CD14-positive monocyte (primary cell): ENCODE measurements around the gene SP6. TPM values are rescaled to one million over a fixed set of nuclear protein-coding genes. Genes with fewer than 3 reads are reported as not detected.

Source experiments
- DNase-seq, 3 donors: peaks; one replicate each; pipeline ENCODE4 v3.0.0-alpha.2; 2011 to 2022
- H2AFZ ChIP-seq: 2 replicates; pipeline ENCODE4 v1.6.0; 2012; ENCODE audit warnings: mild to moderate bottlenecking, low read depth, low read length, inconsistent platforms; ENCODE audit not compliant: insufficient read depth, poor library complexity, severe bottlenecking
- H3K27ac ChIP-seq, 2 donors: 1 replicate in 1 of 2; 2 replicates in 1 of 2; pipeline ENCODE4 v1.5.1; 2012 to 2013; ENCODE audit warnings: low read length in 2 of 2, control low read depth in 1 of 2, inconsistent platforms in 1 of 2, low read depth in 1 of 2, mild to moderate bottlenecking in 1 of 2
- H3K27me3 ChIP-seq, 2 donors: one replicate each; pipeline versions ENCODE4 v1.6.0 to v1.6.1; 2011 to 2013; ENCODE audit warnings: low read length in 2 of 2; ENCODE audit not compliant: control insufficient read depth in 2 of 2, insufficient read depth in 2 of 2
- H3K36me3 ChIP-seq, 2 donors: replicated peaks in 1 of 2; 1 replicate in 1 of 2; 2 replicates in 1 of 2; pipeline versions ENCODE4 v1.5.1 to v1.6.1; 2012 to 2013; ENCODE audit warnings: low read length in 2 of 2, control low read depth in 1 of 2, inconsistent platforms in 1 of 2, mild to moderate bottlenecking in 1 of 2; ENCODE audit not compliant: insufficient read depth in 2 of 2, control insufficient read depth in 1 of 2
- H3K4me1 ChIP-seq, 2 donors: 1 replicate in 1 of 2; 2 replicates in 1 of 2; pipeline versions ENCODE4 v1.5.1 to v1.6.1; 2012 to 2013; ENCODE audit warnings: low read length in 2 of 2, control low read depth in 1 of 2, inconsistent platforms in 1 of 2, mild to moderate bottlenecking in 1 of 2, moderate library complexity in 1 of 2; ENCODE audit not compliant: insufficient read depth in 2 of 2, control insufficient read depth in 1 of 2
- H3K4me2 ChIP-seq: replicated peaks from 2 replicates; pipeline ENCODE3; 2012; ENCODE audit warnings: low read length, moderate library complexity, mild to moderate bottlenecking; ENCODE audit not compliant: poor library complexity, severe bottlenecking; ENCODE audit errors: extremely low read depth
- H3K4me3 ChIP-seq, 3 experiments: fragments of 200-600 bp in 1 of 3; sonication (generic) in 1 of 3; replicated peaks in 1 of 3; 1 replicate in 2 of 3; 2 replicates in 1 of 3; pipeline ENCODE4 v1.5.1; 2011 to 2013; ENCODE audit warnings: low read length in 3 of 3, mild to moderate bottlenecking in 3 of 3, control low read depth in 2 of 3, low read depth in 2 of 3, inconsistent platforms in 1 of 3, moderate library complexity in 1 of 3
- H3K79me2 ChIP-seq: 2 replicates; pipeline ENCODE4 v1.6.0; 2012; ENCODE audit warnings: mild to moderate bottlenecking, control low read depth, inconsistent platforms, low read length, moderate library complexity; ENCODE audit not compliant: insufficient read depth
- H3K9ac ChIP-seq: 2 replicates; pipeline ENCODE4 v1.6.0; 2017; ENCODE audit warnings: low read length, mild to moderate bottlenecking; ENCODE audit not compliant: insufficient read depth, poor library complexity, severe bottlenecking
- H3K9me3 ChIP-seq, 2 donors: replicated peaks in 1 of 2; 1 replicate in 1 of 2; 2 replicates in 1 of 2; pipeline versions ENCODE4 v1.5.1 to v1.6.1; 2012 to 2013; ENCODE audit warnings: low read length in 2 of 2, control low read depth in 1 of 2; ENCODE audit not compliant: control insufficient read depth in 1 of 2, insufficient read depth in 1 of 2
- H4K20me1 ChIP-seq: 2 replicates; pipeline ENCODE4 v1.6.0; 2012; ENCODE audit warnings: mild to moderate bottlenecking, low read length, control low read depth, moderate library complexity; ENCODE audit not compliant: insufficient read depth
- H3K27ac Mint-ChIP-seq, 7 donors: one replicate each; pipeline ENCODE4 v1.8.0; 2020; ENCODE audit warnings: mild to moderate bottlenecking in 7 of 7, mixed read lengths in 7 of 7, moderate library complexity in 6 of 7, inconsistent platforms in 2 of 7
- H3K27me3 Mint-ChIP-seq, 3 donors: one replicate each; pipeline ENCODE4 v1.8.0; 2021 to 2022; ENCODE audit warnings: low read depth in 3 of 3, mild to moderate bottlenecking in 3 of 3, mixed read lengths in 3 of 3, moderate library complexity in 3 of 3, inconsistent platforms in 1 of 3
- H3K36me3 Mint-ChIP-seq, 2 donors: one replicate each; pipeline ENCODE4 v1.8.0; 2020; ENCODE audit warnings: mixed read lengths in 2 of 2, inconsistent platforms in 1 of 2, mild to moderate bottlenecking in 1 of 2
- H3K4me1 Mint-ChIP-seq: one replicate; pipeline ENCODE4 v1.8.0; 2020; ENCODE audit warnings: mild to moderate bottlenecking, mixed read lengths
- H3K4me3 Mint-ChIP-seq, 2 donors: one replicate each; pipeline ENCODE4 v1.8.0; 2020; ENCODE audit warnings: mild to moderate bottlenecking in 2 of 2, mixed read lengths in 2 of 2, moderate library complexity in 1 of 2
- H3K9me3 Mint-ChIP-seq, 7 donors: one replicate each; pipeline ENCODE4 v1.8.0; 2020 to 2022; ENCODE audit warnings: mixed read lengths in 7 of 7, mild to moderate bottlenecking in 6 of 7, moderate library complexity in 6 of 7, inconsistent platforms in 2 of 7
- WGBS: methylation state at CpG from one replicate; pipeline ENCODE4 v1.1.5; 2013; ENCODE audit warnings: missing lambda C conversion rate; ENCODE audit not compliant: insufficient coverage; 5-methylcytosine and 5-hydroxymethylcytosine counted together
- intact Hi-C, 2 donors: fragments of 100-400 bp; cut with micrococcal nuclease; formaldehyde crosslinking; loops; one replicate each; pipeline versions ENCODE4 v1.15.0 to v1.15.1; 2023
- polyA plus RNA-seq, 3 donors: library from polyadenylated mRNA; depleted of rRNA in 1 of 3; unstranded in 2 of 3; stranded (reverse) in 1 of 3; fragments of 300-500 nt in 2 of 3; fragments of >200 nt in 1 of 3; fragmentation: Illumina TruSeq in 2 of 3; gene quantifications; 1 replicate in 2 of 3; 2 replicates in 1 of 3; pipeline ENCODE4 v1.2.3, GENCODE V29; 2012 to 2021
- TF ChIP-seq, protein P1 (sequence below): fragments of 200-600 bp; IDR thresholded peaks from one replicate; pipeline ENCODE4 v1.8.0; 2022; ENCODE audit warnings: antibody characterized with exemption, mild to moderate bottlenecking

The SP6 gene
- polyA plus RNA-seq, 3 donors = 0.06 TPM; not detected in 2

DNA sequence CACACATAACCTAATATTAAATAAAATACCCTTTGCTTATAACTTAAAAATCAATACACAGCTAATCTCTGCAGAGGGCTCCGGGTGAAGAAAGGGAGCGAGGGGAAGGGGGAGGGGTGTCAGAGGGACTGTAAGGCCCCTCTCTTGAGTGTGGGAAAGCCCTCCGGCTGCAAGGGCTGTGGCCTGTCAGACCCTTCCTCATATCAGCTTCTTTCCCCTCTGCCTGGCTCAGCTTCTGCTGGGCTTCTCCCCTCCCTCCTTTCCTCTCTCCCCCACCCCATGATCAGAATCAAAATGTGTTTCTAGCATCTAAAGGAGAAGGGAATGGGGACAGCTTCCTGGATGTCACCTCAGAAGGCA is 5.3 kb downstream of the SP6 start:
- no CpG with 5 or more reads among the region's 3 CpGs for WGBS
- Mint-ChIP-seq H3K36me3 (no peaks in the 10 kb centered on the region), H3K4me3 (peak overlapping the region in 1 of 2 donors; percentile 72), H3K27me3 (peaks cover 54 to 72% (median 55%) of the 10 kb centered on the region in 3 donors), H3K9me3 (peaks cover 0 to 7% (median 5%) of the 10 kb centered on the region in 7 donors), H3K27ac (peak overlapping the region in 1 of 7 donors; percentile 20), H3K4me1 (peaks cover 15% of the 10 kb centered on the region)
- Histone ChIP-seq H3K27ac (no peak overlapping the region), H3K36me3 (no peaks in the 10 kb centered on the region), H3K4me1 (peaks cover 3% of the 10 kb centered on the region in 2 donors), H3K4me2 (no peak overlapping the region), H4K20me1 (no peaks in the 10 kb centered on the region), H3K4me3 (no peak overlapping the region), H2AFZ (no peak overlapping the region), H3K9me3 (peaks cover 0 to 8% of the 10 kb centered on the region in 2 donors), H3K27me3 (peaks cover 36 to 59% of the 10 kb centered on the region in 2 donors), H3K9ac (no peak overlapping the region), H3K79me2 (no peaks in the 10 kb centered on the region)
- DNase-seq = no peak
- TF ChIP-seq, protein P1, sequence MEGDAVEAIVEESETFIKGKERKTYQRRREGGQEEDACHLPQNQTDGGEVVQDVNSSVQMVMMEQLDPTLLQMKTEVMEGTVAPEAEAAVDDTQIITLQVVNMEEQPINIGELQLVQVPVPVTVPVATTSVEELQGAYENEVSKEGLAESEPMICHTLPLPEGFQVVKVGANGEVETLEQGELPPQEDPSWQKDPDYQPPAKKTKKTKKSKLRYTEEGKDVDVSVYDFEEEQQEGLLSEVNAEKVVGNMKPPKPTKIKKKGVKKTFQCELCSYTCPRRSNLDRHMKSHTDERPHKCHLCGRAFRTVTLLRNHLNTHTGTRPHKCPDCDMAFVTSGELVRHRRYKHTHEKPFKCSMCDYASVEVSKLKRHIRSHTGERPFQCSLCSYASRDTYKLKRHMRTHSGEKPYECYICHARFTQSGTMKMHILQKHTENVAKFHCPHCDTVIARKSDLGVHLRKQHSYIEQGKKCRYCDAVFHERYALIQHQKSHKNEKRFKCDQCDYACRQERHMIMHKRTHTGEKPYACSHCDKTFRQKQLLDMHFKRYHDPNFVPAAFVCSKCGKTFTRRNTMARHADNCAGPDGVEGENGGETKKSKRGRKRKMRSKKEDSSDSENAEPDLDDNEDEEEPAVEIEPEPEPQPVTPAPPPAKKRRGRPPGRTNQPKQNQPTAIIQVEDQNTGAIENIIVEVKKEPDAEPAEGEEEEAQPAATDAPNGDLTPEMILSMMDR = no peak
- intact Hi-C loops = loop anchor here in 1 of 2 donors (2.0 kb wide), 1 partner anchor 45 kb away; no protein-coding TSS in a partner anchor

DNA sequence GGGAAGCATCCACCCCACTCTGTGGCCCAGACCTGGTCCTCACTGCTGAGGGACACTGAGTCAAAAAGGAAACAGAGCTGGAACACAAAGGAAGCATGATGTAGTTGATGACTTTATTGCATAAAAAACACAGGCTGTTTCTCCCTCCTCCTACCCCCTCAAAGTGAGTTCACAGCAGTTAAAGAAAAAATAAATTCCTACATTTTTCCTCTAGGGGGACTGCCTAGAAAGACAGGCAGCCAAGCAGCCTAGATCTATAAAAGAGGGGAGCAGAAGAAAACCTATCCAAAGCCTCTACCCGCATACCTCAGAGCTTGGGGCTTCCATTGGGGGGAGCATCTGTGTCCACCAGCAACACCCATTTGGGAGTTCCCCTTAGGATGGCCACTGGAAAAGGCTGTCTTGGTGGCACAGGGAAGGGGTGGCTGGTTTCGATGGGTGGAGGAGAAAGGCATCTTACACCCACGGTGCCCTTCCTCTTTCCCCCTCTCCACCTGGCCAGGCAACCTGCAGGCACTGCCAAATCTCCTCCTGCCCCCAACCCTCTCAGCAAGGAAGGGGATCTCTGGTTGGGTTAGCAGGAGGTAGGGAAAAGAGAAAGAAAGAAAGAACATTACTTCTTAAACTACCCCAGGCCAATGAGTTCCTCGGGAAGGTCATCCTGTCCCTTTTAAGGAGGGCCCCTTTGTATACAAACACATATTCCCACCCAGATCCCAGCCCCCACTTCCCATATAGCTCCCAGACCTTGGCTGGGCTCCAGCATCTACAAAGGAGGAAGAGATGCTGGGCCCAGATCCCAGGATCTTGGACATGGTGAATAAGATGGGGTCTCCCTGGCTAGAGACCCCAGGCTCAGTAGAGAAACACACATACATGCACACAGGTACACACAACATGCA is 5.9 kb downstream of the SP6 start:
- TF ChIP-seq, protein P1 = peak; percentile 35
- DNase-seq = no peak
- no peak overlapping the region for H3K27ac ChIP-seq
- peaks cover 17% of the 10 kb centered on the region for H3K4me1 Mint-ChIP-seq
- H3K4me1 ChIP-seq = peaks cover 8 to 10% of the 10 kb centered on the region in 2 donors
- H3K27me3 Mint-ChIP-seq = peaks cover 48 to 66% (median 49%) of the 10 kb centered on the region in 3 donors
- H3K36me3 ChIP-seq = no peaks in the 10 kb centered on the region
- H3K9ac ChIP-seq = no peak overlapping the region
- H3K9me3 ChIP-seq = peaks cover 0 to 8% of the 10 kb centered on the region in 2 donors
- H3K27ac Mint-ChIP-seq = no peak overlapping the region
- H3K36me3 Mint-ChIP-seq = no peaks in the 10 kb centered on the region
- WGBS = no CpG with 5 or more reads among the region's 4 CpGs
- peak overlapping the region in 1 of 2 donors; percentile 67 for H3K4me3 Mint-ChIP-seq
- no peaks in the 10 kb centered on the region for H3K79me2 ChIP-seq
- H3K27me3 ChIP-seq = peaks cover 30 to 53% of the 10 kb centered on the region in 2 donors
- no peak overlapping the region for H2AFZ ChIP-seq
- H3K9me3 Mint-ChIP-seq = peaks cover 0 to 5% (median 0%) of the 10 kb centered on the region in 7 donors
- no peaks in the 10 kb centered on the region for H4K20me1 ChIP-seq
- intact Hi-C loops = loop anchor here (2.0 to 5.0 kb wide), 2 partner anchors 46 to 127 kb away; partner anchors contain the start of gene CDK5RAP3 (in 1 of the 2)
- H3K4me3 ChIP-seq = no peak overlapping the region
- H3K4me2 ChIP-seq = no peak overlapping the region
